NCI-H2107 treated with DMSO at 0.1 percent for 48 hours (cell line): Measurements from ENCODE around the gene STAT4.
A peak's percentile ranks its signal among the peaks of the same experiment; 100 is the strongest.
"Not testable (repeated sequence)": the region's sequence is repeated elsewhere in the genome, so short reads cannot be mapped to it uniquely, and the experiment has no call there.

ENCODE experiments used
- DNase-seq: peaks from one replicate; lab custom pipeline; 2025; ENCODE audit not compliant: unreplicated experiment; lab: John Stamatoyannopoulos, UW

STAT4 gene

GRCh38 chr2:190997526-190998113 lies 153.2 kb downstream of the STAT4 start:
- DNase-seq = no peak

GRCh38 chr2:190996947-190997346 lies 153.8 kb downstream of the STAT4 start:
- DNase-seq = no peak

- DNase-seq = no peak
These were observed 154.4 kb downstream of the STAT4 start for GRCh38 chr2:190996338-190996946.

GRCh38 chr2:190995315-190995714 lies 155.5 kb downstream of the STAT4 start:
- not testable (repeated sequence) for DNase-seq

GRCh38 chr2:190994148-190994547 lies 156.6 kb downstream of the STAT4 start:
- no peak for DNase-seq

GRCh38 chr2:190993292-190993643 lies 157.5 kb downstream of the STAT4 start:
- no peak for DNase-seq

GRCh38 chr2:190990132-190990531 lies 160.7 kb downstream of the STAT4 start:
- DNase-seq = peak; percentile 12

- no peak for DNase-seq
These were observed 161.9 kb downstream of the STAT4 start for GRCh38 chr2:190988910-190989309.

- DNase-seq = no peak
These were observed 162.9 kb downstream of the STAT4 start for GRCh38 chr2:190987938-190988337.

GRCh38 chr2:190987116-190987515 lies 163.7 kb downstream of the STAT4 start:
- DNase-seq = no peak

GRCh38 chr2:190986221-190986953 lies 164.4 kb downstream of the STAT4 start:
- DNase-seq = no peak

GRCh38 chr2:190984595-190984994 lies 166.2 kb downstream of the STAT4 start:
- DNase-seq = no peak

- no peak for DNase-seq
These were observed 168.3 kb downstream of the STAT4 start for GRCh38 chr2:190982262-190983034.

GRCh38 chr2:190981733-190982132 lies 169.1 kb downstream of the STAT4 start:
- DNase-seq = no peak

GRCh38 chr2:190981333-190981732 lies 169.5 kb downstream of the STAT4 start:
- DNase-seq = no peak

- DNase-seq = no peak
These were observed 170.1 kb downstream of the STAT4 start for GRCh38 chr2:190980630-190981209.

GRCh38 chr2:190979906-190980629 lies 170.7 kb downstream of the STAT4 start:
- DNase-seq = no peak
